ENCODE results near the gene PTPRK. TPM values are rescaled to one million over a fixed set of nuclear protein-coding genes. Genes with fewer than 3 reads are reported as not detected.

Gene PTPRK
- total RNA-seq: 10 to 100 TPM; 27.1 to 47.7 (median 36.5) TPM
- polyA plus RNA-seq: 1 to 10 TPM; 7.5 to 9.1 TPM
- long read RNA-seq, donor 1, full-length matches to known transcripts: 5 of 31 reads
- long read RNA-seq, donor 1, partial matches to known transcripts: 19 of 31 reads
- long read RNA-seq, donor 1, other reads (novel, unspliced or antisense): 7 of 31 reads
- long read RNA-seq, donor 2, full-length matches to known transcripts: 3 of 30 reads
- long read RNA-seq, donor 2, partial matches to known transcripts: 14 of 30 reads
- long read RNA-seq, donor 2, other reads (novel, unspliced or antisense): 13 of 30 reads
- long read RNA-seq, donor 3, full-length matches to known transcripts: 5 of 92 reads
- long read RNA-seq, donor 3, partial matches to known transcripts: 51 of 92 reads
- long read RNA-seq, donor 3, other reads (novel, unspliced or antisense): 36 of 92 reads

- 0 to 1% methylated on average over 74 to 85 of the region's 85 CpGs for WGBS, 2 donors
- Histone ChIP-seq H3K27ac (peak within 1 kb of the TSS; percentile 88 to 98 (median 94)), H3K36me3 (no peaks in the 10 kb centered on the region), H3K27me3 (peaks cover 0 to 48% (median 0%) of the 10 kb centered on the region in 7 donors), H3K4me1 (peaks cover 0 to 39% (median 30%) of the 10 kb centered on the region in 9 donors), H3K4me3 (peak within 1 kb of the TSS; percentile 76 to 97 (median 88)), H3K9me3 (no peaks in the 10 kb centered on the region)
- intact Hi-C loops (cut with DNase I): loop anchor here in 5 of 10 donors (2.0 to 10.0 kb wide), 5 partner anchors 186 to 454 kb away; no protein-coding TSS in a partner anchor
- DNase-seq: peak; percentile 93 to 94
- ATAC-seq: peak; percentile 94 to 96 (median 95)
- TF ChIP-seq, protein P1, sequence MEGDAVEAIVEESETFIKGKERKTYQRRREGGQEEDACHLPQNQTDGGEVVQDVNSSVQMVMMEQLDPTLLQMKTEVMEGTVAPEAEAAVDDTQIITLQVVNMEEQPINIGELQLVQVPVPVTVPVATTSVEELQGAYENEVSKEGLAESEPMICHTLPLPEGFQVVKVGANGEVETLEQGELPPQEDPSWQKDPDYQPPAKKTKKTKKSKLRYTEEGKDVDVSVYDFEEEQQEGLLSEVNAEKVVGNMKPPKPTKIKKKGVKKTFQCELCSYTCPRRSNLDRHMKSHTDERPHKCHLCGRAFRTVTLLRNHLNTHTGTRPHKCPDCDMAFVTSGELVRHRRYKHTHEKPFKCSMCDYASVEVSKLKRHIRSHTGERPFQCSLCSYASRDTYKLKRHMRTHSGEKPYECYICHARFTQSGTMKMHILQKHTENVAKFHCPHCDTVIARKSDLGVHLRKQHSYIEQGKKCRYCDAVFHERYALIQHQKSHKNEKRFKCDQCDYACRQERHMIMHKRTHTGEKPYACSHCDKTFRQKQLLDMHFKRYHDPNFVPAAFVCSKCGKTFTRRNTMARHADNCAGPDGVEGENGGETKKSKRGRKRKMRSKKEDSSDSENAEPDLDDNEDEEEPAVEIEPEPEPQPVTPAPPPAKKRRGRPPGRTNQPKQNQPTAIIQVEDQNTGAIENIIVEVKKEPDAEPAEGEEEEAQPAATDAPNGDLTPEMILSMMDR (IDR thresholded peaks at IDR 0.05): peak; percentile 48 to 86 (median 65)
Measured at GRCh38 chr6:128520436-128521281, at the start of gene PTPRK. Gene PTPRK, minus strand, starts transcription at chr6:128520599. Its CDS starts 241 bp downstream, at chr6:128520358.

- no peak overlapping the region for H3K4me3 ChIP-seq
- TF ChIP-seq, protein P1 (IDR thresholded peaks at IDR 0.05): no peak
- no peaks in the 10 kb centered on the region for H3K27me3 ChIP-seq
- intact Hi-C loops (cut with DNase I): no loop called here
- peaks cover 0 to 4% (median 0%) of the 10 kb centered on the region in 11 donors for H3K9me3 ChIP-seq
- no peak overlapping the region for H3K27ac ChIP-seq
- DNase-seq (no peak), ATAC-seq (no peak)
- H3K4me1 ChIP-seq: peaks cover 0 to 13% (median 12%) of the 10 kb centered on the region in 9 donors
- H3K36me3 ChIP-seq: no peaks in the 10 kb centered on the region
- WGBS, 2 donors: 60 to 91% methylated on average over 1 of the region's 1 CpG
Measured at GRCh38 chr6:128567029-128567428, 46.6 kb upstream of the PTPRK start.

DNA sequence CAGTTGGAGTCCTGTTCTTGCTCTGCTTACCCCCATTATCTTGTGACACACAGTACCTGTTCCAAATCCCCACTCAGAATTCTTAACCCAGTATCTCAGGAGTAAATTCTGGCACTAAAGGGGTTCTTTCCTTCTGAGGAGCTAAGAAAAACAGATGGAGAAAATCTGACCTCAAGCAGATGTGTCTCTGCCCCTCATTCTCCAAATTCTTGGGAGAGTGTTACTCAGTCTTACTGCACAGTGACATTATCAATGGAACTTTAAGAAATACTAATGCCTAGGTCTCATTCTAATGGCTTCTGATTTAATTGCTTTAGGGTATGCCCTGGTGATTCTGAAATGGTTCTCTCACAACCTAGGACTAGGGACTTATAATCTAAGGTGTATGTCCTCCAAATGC lies 40.6 kb upstream of the PTPRK start:
- ATAC-seq: no peak
- Histone ChIP-seq H3K4me1 (no peaks in the 10 kb centered on the region), H3K27me3 (no peaks in the 10 kb centered on the region), H3K9me3 (no peaks in the 10 kb centered on the region), H3K4me3 (no peak overlapping the region), H3K36me3 (no peaks in the 10 kb centered on the region), H3K27ac (no peak overlapping the region)
- TF ChIP-seq, protein P1 (IDR thresholded peaks at IDR 0.05): no peak
- no peak for DNase-seq
- intact Hi-C loops (cut with DNase I): no loop called here

DNA sequence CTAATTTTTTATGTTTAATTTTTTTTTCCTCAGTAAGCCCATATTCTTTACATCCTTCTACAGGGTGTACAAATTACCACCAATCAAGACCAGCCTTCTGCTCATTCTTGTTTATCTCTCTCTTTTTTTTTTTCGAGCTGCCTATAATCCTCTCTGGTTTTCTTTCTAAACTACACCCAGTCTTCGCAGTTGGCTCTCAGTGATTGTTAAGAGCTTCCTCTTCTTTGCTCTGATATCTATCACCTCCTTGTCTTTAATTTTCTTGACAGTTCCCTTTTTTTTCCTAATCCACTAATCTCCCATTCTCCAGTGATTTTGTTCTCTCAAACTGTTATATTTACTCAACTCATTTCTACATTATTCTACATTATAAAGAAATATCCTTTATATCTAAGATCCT lies 38.5 kb upstream of the PTPRK start:
- no peaks in the 10 kb centered on the region for H3K4me1 ChIP-seq
- 63 to 77% methylated on average over 2 of the region's 2 CpGs for WGBS, 2 donors
- no peak overlapping the region for H3K27ac ChIP-seq
- TF ChIP-seq, protein P1 (IDR thresholded peaks at IDR 0.05): no peak
- no peak overlapping the region for H3K4me3 ChIP-seq
- intact Hi-C loops (cut with DNase I): no loop called here
- DNase-seq (no peak), ATAC-seq (no peak)
- no peaks in the 10 kb centered on the region for H3K36me3 ChIP-seq
- H3K9me3 ChIP-seq: no peaks in the 10 kb centered on the region
- H3K27me3 ChIP-seq: no peaks in the 10 kb centered on the region
